Kidney (tissue), 14 donors: Measurements from ENCODE around the gene CFAP20DC. TPM values are rescaled to one million over a fixed set of nuclear protein-coding genes. Genes with fewer than 3 reads are reported as not detected.
A peak's percentile ranks its signal among the peaks of the same experiment; 100 is the strongest.

Source experiments
- DNase-seq, 5 donors: peaks; one replicate each; pipeline ENCODE4 v3.0.0-alpha.2; 2013 to 2020
- FAIRE-seq: peaks from 2 replicates; lab custom pipeline; 2012; peaks lifted over from hg19 to GRCh38; lab: Jason Lieb, UNC
- H3K27ac ChIP-seq, 2 donors: one replicate each; pipeline ENCODE4 v1.7.0; 2013; ENCODE audit warnings: low read depth in 2 of 2, low read length in 2 of 2, inconsistent platforms in 1 of 2
- H3K27me3 ChIP-seq: one replicate; pipeline ENCODE4 v1.7.1; 2013; ENCODE audit warnings: low read length, inconsistent platforms; ENCODE audit not compliant: control insufficient read depth, insufficient read depth
- H3K36me3 ChIP-seq, 3 donors: one replicate each; pipeline versions ENCODE4 v1.7.0 to v1.7.1; 2013; ENCODE audit warnings: low read length in 3 of 3, control low read depth in 1 of 3, inconsistent platforms in 1 of 3; ENCODE audit not compliant: insufficient read depth in 3 of 3, control insufficient read depth in 2 of 3
- H3K4me1 ChIP-seq, 3 donors: one replicate each; pipeline versions ENCODE4 v1.7.0 to v1.7.1; 2013; ENCODE audit warnings: low read length in 3 of 3, inconsistent platforms in 1 of 3, low read depth in 1 of 3; ENCODE audit not compliant: control insufficient read depth in 2 of 3, insufficient read depth in 2 of 3
- H3K4me3 ChIP-seq, 3 donors: one replicate each; pipeline versions ENCODE4 v1.7.0 to v1.8.1; 2013; ENCODE audit warnings: low read length in 3 of 3, control low read depth in 1 of 3, inconsistent platforms in 1 of 3
- H3K9ac ChIP-seq, 3 donors: one replicate each; pipeline versions ENCODE4 v1.7.0 to v1.7.1; 2013; ENCODE audit warnings: low read length in 3 of 3, control low read depth in 1 of 3, inconsistent platforms in 1 of 3
- H3K9me3 ChIP-seq, 3 donors: one replicate each; pipeline versions ENCODE4 v1.7.0 to v1.7.1; 2013; ENCODE audit warnings: low read length in 3 of 3, control low read depth in 1 of 3, inconsistent platforms in 1 of 3; ENCODE audit not compliant: control insufficient read depth in 2 of 3, insufficient read depth in 1 of 3
- CTCF ChIP-seq: IDR thresholded peaks from 3 replicates; pipeline ENCODE4 v1.5.1; 2012; ENCODE audit warnings: mild to moderate bottlenecking, moderate library complexity, borderline replicate concordance; ENCODE audit not compliant: insufficient read depth; ENCODE audit errors: extremely low read depth
- intact Hi-C: fragments of 100-400 bp; cut with DNase I; formaldehyde crosslinking; loops from one replicate; pipeline ENCODE4 v1.11.1; 2022
- polyA plus RNA-seq: library from polyadenylated mRNA; stranded (reverse); fragments of 350-450 nt; fragmentation: Illumina TruSeq; extraction: RNeasy Lipid Tissue Mini Kit (QIAGEN cat#74804); gene quantifications from one replicate; pipeline ENCODE4 v1.2.3, GENCODE V29; 2014; ENCODE audit warnings: low read depth, low replicate concordance; ENCODE audit not compliant: insufficient read depth
- total RNA-seq: library from RNA; stranded (reverse); fragmentation: NEBNext Ultra II Directional; extraction: Animal tissue kit (Norgen Biotek cat#: 25700); gene quantifications from one replicate; pipeline ENCODE4 v1.2.1, GENCODE V29; 2021
- donor health status: control.
- donor health status: control.
- donor health status: control.
- donor health status: control.
- donor health status: control.
- donor health status: DM: yes; HTN: yes; CAD: no.
- donor health status: Normal renal cell carcinoma (clear cell type).

CFAP20DC gene
- total and polyA plus RNA-seq, 2 donors from 2014 or later: 0.73 to 3.2 TPM

GRCh38 chr3:59081071-59081470 is 31.2 kb upstream of the CFAP20DC start:
- FAIRE-seq (no peak), DNase-seq (no peak)
- no peaks in the 10 kb centered on the region for H3K27me3 ChIP-seq
- no peak overlapping the region for H3K9ac ChIP-seq
- no peak overlapping the region for H3K27ac ChIP-seq
- H3K4me1 ChIP-seq: no peaks in the 10 kb centered on the region
- TF ChIP-seq CTCF: no peak
- intact Hi-C loops: no loop called here
- no peaks in the 10 kb centered on the region for H3K9me3 ChIP-seq
- no peaks in the 10 kb centered on the region for H3K36me3 ChIP-seq
- no peak overlapping the region for H3K4me3 ChIP-seq

GRCh38 chr3:59079962-59080361 is 30.1 kb upstream of the CFAP20DC start:
- no peaks in the 10 kb centered on the region for H3K4me1 ChIP-seq
- no peak overlapping the region for H3K27ac ChIP-seq
- no peaks in the 10 kb centered on the region for H3K9me3 ChIP-seq
- DNase-seq (no peak), FAIRE-seq (no peak)
- H3K4me3 ChIP-seq: no peak overlapping the region
- no peak overlapping the region for H3K9ac ChIP-seq
- TF ChIP-seq CTCF: no peak
- no peaks in the 10 kb centered on the region for H3K36me3 ChIP-seq
- no peaks in the 10 kb centered on the region for H3K27me3 ChIP-seq
- intact Hi-C loops: no loop called here

- intact Hi-C loops: no loop called here
- TF ChIP-seq CTCF: no peak
- FAIRE-seq: no peak
Measured at GRCh38 chr3:59074764-59075163, 24.9 kb upstream of the CFAP20DC start.

GRCh38 chr3:59072681-59073080 is 22.9 kb upstream of the CFAP20DC start:
- no peak overlapping the region for H3K27ac ChIP-seq
- intact Hi-C loops: no loop called here
- no peak overlapping the region for H3K9ac ChIP-seq
- H3K36me3 ChIP-seq: no peaks in the 10 kb centered on the region
- H3K27me3 ChIP-seq: no peaks in the 10 kb centered on the region
- TF ChIP-seq CTCF: no peak
- FAIRE-seq: no peak
- H3K4me3 ChIP-seq: no peak overlapping the region
- DNase-seq: peak in 1 of 5 donors; percentile 7
- no peaks in the 10 kb centered on the region for H3K4me1 ChIP-seq
- H3K9me3 ChIP-seq: no peaks in the 10 kb centered on the region

More at GRCh38 chr3:59074764-59075163, 24.9 kb upstream of the CFAP20DC start:
- no peak overlapping the region for H3K4me3 ChIP-seq
- H3K27ac ChIP-seq: no peak overlapping the region
- no peaks in the 10 kb centered on the region for H3K9me3 ChIP-seq
- no peak overlapping the region for H3K9ac ChIP-seq
- no peaks in the 10 kb centered on the region for H3K27me3 ChIP-seq
- no peaks in the 10 kb centered on the region for H3K4me1 ChIP-seq
- H3K36me3 ChIP-seq: no peaks in the 10 kb centered on the region
- no peak for DNase-seq
